Nephron (organoid): Measurements from ENCODE around the gene SIRT6.
"Not testable (repeated sequence)": the region's sequence is repeated elsewhere in the genome, so short reads cannot be mapped to it uniquely, and the experiment has no call there.

ENCODE experiments used
- H3K27ac Mint-ChIP-seq, 3 experiments: 2 replicates each; pipeline ENCODE4 v1.8.0; 2020; ENCODE audit warnings: mixed read lengths in 3 of 3, mild to moderate bottlenecking in 2 of 3, moderate library complexity in 1 of 3
- H3K27me3 Mint-ChIP-seq: 2 replicates; pipeline ENCODE4 v1.8.0; 2021; ENCODE audit warnings: low read depth, mild to moderate bottlenecking, moderate library complexity, mixed read lengths
- H3K36me3 Mint-ChIP-seq: 2 replicates; pipeline ENCODE4 v1.8.0; 2020; ENCODE audit warnings: low read depth, mixed read lengths
- H3K4me1 Mint-ChIP-seq: 2 replicates; pipeline ENCODE4 v1.8.0; 2020; ENCODE audit warnings: mixed read lengths
- H3K4me3 Mint-ChIP-seq, 3 experiments: 2 replicates each; pipeline ENCODE4 v1.8.0; 2020; ENCODE audit warnings: mild to moderate bottlenecking in 3 of 3, mixed read lengths in 3 of 3, moderate library complexity in 2 of 3
- H3K9me3 Mint-ChIP-seq: 2 replicates; pipeline ENCODE4 v1.8.0; 2020; ENCODE audit warnings: mixed read lengths
- CTCF ChIP-seq, 3 experiments: fragments of 200-600 bp; sonication (generic); IDR thresholded peaks; one replicate each; pipeline ENCODE4 v1.5.0; 2021; ENCODE audit warnings: antibody characterized with exemption in 3 of 3; ENCODE audit not compliant: unreplicated experiment in 3 of 3

The SIRT6 gene

DNA sequence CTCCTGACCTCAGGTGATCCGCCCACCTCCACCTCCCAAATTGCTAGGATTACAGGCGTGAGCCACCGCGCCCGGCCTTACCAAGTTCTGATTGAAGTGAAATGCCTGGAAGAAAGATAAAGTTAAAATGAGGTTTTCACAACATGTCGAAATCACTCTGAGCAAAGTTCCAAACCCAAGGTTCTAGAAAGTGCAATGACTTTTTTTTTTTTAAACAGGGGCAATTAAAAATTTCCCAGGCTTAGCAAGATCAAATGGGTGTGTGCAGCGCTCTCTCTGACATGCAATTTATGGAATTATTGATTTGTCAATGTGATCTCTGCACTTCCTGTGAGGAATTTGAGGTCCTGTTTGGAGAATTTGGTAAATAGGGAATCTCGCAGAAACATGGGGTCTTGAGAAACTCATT, 45.7 kb downstream of the SIRT6 start:
- no peak for TF ChIP-seq CTCF (IDR thresholded peaks at IDR 0.05; ENCODE audit: unreplicated experiment in 3 of 3)
- H3K36me3 Mint-ChIP-seq: no peaks in the 10 kb centered on the region
- no peaks in the 10 kb centered on the region for H3K9me3 Mint-ChIP-seq
- no peaks in the 10 kb centered on the region for H3K4me1 Mint-ChIP-seq
- H3K4me3 Mint-ChIP-seq: no peak overlapping the region
- H3K27ac Mint-ChIP-seq: no peak overlapping the region
- H3K27me3 Mint-ChIP-seq: peaks cover 14% of the 10 kb centered on the region

DNA sequence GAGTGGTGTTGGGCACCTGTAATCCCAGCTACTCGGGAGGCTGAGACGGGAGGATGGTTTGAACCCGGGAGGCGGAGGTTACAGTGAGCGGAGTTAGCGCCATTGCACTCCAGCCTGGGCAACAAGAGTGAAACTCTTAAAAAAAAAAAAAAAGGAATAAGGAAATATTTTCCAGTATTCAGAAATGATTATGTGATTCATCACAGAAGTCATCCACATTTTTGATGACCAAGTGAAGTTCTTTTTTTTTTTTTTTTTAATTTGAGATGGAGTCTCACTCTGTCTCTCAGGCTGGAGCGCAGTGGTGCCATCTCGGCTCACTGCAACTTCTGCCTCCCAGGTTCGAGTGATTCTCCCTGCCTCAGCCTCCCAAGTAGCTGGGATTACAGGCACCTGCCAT, 47.0 kb downstream of the SIRT6 start:
- not testable (repeated sequence) for H3K36me3 Mint-ChIP-seq, H3K27ac Mint-ChIP-seq, H3K9me3 Mint-ChIP-seq, H3K4me3 Mint-ChIP-seq, H3K4me1 Mint-ChIP-seq
- H3K27me3 Mint-ChIP-seq: peaks cover 11% of the 10 kb centered on the region

DNA sequence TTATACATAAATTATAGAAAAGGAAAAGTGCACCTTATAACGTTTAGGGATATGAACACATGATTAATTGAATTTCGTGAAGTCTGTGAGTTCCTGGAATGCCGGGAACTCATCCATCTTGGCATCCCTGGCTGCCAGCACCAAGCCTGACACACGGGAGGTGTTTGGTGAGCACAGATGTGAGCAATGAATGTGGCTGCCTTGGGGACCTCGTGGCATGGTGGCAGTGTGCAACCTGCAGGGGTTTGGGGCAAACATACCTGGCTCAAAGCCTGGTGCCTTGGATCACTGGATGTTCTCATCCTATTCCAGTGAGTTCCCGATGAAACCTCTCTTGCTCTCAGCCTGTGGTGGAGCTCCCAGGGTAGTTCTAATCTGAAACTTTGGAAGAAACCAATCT, 48.0 kb downstream of the SIRT6 start:
- peaks cover 8% of the 10 kb centered on the region for H3K4me1 Mint-ChIP-seq
- H3K4me3 Mint-ChIP-seq: no peak overlapping the region
- H3K9me3 Mint-ChIP-seq: no peaks in the 10 kb centered on the region
- H3K36me3 Mint-ChIP-seq: no peaks in the 10 kb centered on the region
- no peak overlapping the region for H3K27ac Mint-ChIP-seq
- no peak for TF ChIP-seq CTCF (IDR thresholded peaks at IDR 0.05; ENCODE audit: unreplicated experiment in 3 of 3)
- peaks cover 1% of the 10 kb centered on the region for H3K27me3 Mint-ChIP-seq

GRCh38 chr19:4130744-4131438, 51.5 kb downstream of the SIRT6 start:
- peaks cover 8% of the 10 kb centered on the region for H3K4me1 Mint-ChIP-seq
- TF ChIP-seq CTCF (IDR thresholded peaks at IDR 0.05; ENCODE audit: unreplicated experiment in 3 of 3): no peak
- no peak overlapping the region for H3K4me3 Mint-ChIP-seq
- H3K27me3 Mint-ChIP-seq: no peaks in the 10 kb centered on the region
- no peaks in the 10 kb centered on the region for H3K36me3 Mint-ChIP-seq
- no peaks in the 10 kb centered on the region for H3K9me3 Mint-ChIP-seq
- no peak overlapping the region for H3K27ac Mint-ChIP-seq

- H3K27me3 Mint-ChIP-seq, H3K4me1 Mint-ChIP-seq, H3K27ac Mint-ChIP-seq, H3K36me3 Mint-ChIP-seq, H3K4me3 Mint-ChIP-seq, H3K9me3 Mint-ChIP-seq: not testable (repeated sequence)
Measured at GRCh38 chr19:4129050-4129449, 53.3 kb downstream of the SIRT6 start.

DNA sequence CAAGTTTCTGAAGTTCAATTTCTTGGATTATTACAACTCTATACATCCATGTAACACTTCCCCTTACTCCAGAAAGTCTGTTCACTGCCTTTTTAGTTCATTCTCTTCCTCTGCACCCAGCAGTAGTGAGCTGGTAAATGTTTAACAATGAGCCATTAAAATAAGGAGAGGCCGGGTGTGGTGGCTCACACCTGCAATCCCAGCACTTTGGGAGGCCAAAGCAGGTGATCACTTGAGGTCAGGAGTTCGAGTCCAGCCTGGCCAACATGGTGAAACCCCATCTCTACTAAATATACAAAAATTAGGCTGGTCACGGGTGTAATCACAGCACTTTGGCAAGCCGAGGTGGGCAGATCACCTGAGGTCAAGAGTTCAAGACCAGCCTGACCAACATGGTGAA, 55.0 kb downstream of the SIRT6 start:
- H3K4me1 Mint-ChIP-seq: peaks cover 18% of the 10 kb centered on the region
- not testable (repeated sequence) for H3K27me3 Mint-ChIP-seq, H3K27ac Mint-ChIP-seq, H3K36me3 Mint-ChIP-seq, H3K9me3 Mint-ChIP-seq
- peak overlapping the region; percentile 32 to 73 (median 46) for H3K4me3 Mint-ChIP-seq

GRCh38 chr19:4124638-4125037, 57.7 kb downstream of the SIRT6 start:
- Mint-ChIP-seq H3K27me3 (no peaks in the 10 kb centered on the region), H3K4me3 (peak overlapping the region; percentile 80 to 87 (median 85)), H3K36me3 (peaks cover 4% of the 10 kb centered on the region), H3K27ac (peak overlapping the region in 2 of 3 experiments; percentile 89 to 90), H3K4me1 (peaks cover 9% of the 10 kb centered on the region), H3K9me3 (no peaks in the 10 kb centered on the region)
- no peak for TF ChIP-seq CTCF (IDR thresholded peaks at IDR 0.05; ENCODE audit: unreplicated experiment in 3 of 3)
